HepG2 (cell line): ENCODE measurements around the gene L3MBTL1. TPM values are rescaled to one million over a fixed set of nuclear protein-coding genes. Genes with fewer than 3 reads are reported as not detected.

Experiments
- ATF7-NPFF ChIP-seq: sonication (generic); formaldehyde crosslinking; IDR thresholded peaks from 2 replicates; pipeline ENCODE4 v1.8.1; 2023; ENCODE audit warnings: mild to moderate bottlenecking, low read depth, missing genetic modification reagents, moderate library complexity
- GLMP ChIP-seq: sonication (generic); formaldehyde crosslinking; IDR thresholded peaks from 2 replicates; pipeline ENCODE4 v1.9.0; 2021; ENCODE audit warnings: missing genetic modification reagents, mild to moderate bottlenecking, borderline replicate concordance
- MEF2D ChIP-seq: sonication (generic); formaldehyde crosslinking; IDR thresholded peaks from 2 replicates; pipeline ENCODE4 v1.5.1; 2020; ENCODE audit warnings: mild to moderate bottlenecking, missing genetic modification reagents
- NR2F2 ChIP-seq: IDR thresholded peaks from 2 replicates; pipeline ENCODE4 v1.6.1; 2012; ENCODE audit warnings: low read depth, inconsistent platforms, borderline replicate concordance
- PBX3 ChIP-seq: sonication (generic); formaldehyde crosslinking; IDR thresholded peaks from 2 replicates; pipeline ENCODE4 v1.8.1; 2023; ENCODE audit warnings: missing genetic modification reagents, inconsistent platforms, borderline replicate concordance
- PRMT3 ChIP-seq: sonication (generic); formaldehyde crosslinking; IDR thresholded peaks from 2 replicates; pipeline ENCODE4 v1.8.1; 2022; ENCODE audit warnings: low read depth, mild to moderate bottlenecking, moderate library complexity, missing genetic modification reagents, borderline replicate concordance
- RFX5 ChIP-seq: IDR thresholded peaks from 2 replicates; pipeline ENCODE4 v1.6.1; 2011; ENCODE audit warnings: low read depth, low read length, improper control_type of control experiment
- SOX13 ChIP-seq, 3 experiments: fragments of 450-650 bp in 1 of 3; sonication (generic) in 1 of 3; formaldehyde crosslinking in 1 of 3; IDR thresholded peaks in 2 of 3; conservative IDR thresholded peaks in 1 of 3; 2 replicates each; pipeline versions ENCODE4 v1.5.0 to v1.6.1; 2016 to 2020; ENCODE audit warnings: antibody characterized with exemption in 1 of 3, mild to moderate bottlenecking in 1 of 3, missing compliant biosample characterization in 1 of 3, missing genetic modification reagents in 1 of 3, moderate library complexity in 1 of 3
- TMF1 ChIP-seq: sonication (generic); formaldehyde crosslinking; IDR thresholded peaks from 2 replicates; pipeline ENCODE4 v1.8.1; 2022; ENCODE audit warnings: low read depth, missing genetic modification reagents
- ZBED4 ChIP-seq: sonication (generic); formaldehyde crosslinking; IDR thresholded peaks from 2 replicates; pipeline ENCODE4 v1.4.0; 2020; ENCODE audit warnings: missing genetic modification reagents, borderline replicate concordance
- ZNF12 ChIP-seq: sonication (generic); formaldehyde crosslinking; IDR thresholded peaks from 2 replicates; pipeline ENCODE4 v1.5.0; 2020; ENCODE audit warnings: missing genetic modification reagents
- ZNF790 ChIP-seq: sonication (generic); formaldehyde crosslinking; IDR thresholded peaks from 2 replicates; pipeline ENCODE4 v1.8.0; 2022; ENCODE audit warnings: missing genetic modification reagents, mild to moderate bottlenecking, borderline replicate concordance
- ZNF800 ChIP-seq: sonication (generic); formaldehyde crosslinking; IDR thresholded peaks from 2 replicates; pipeline ENCODE4 v1.4.0; 2020; ENCODE audit warnings: missing genetic modification reagents
- ZNF841 ChIP-seq: sonication (generic); formaldehyde crosslinking; IDR thresholded peaks from 2 replicates; pipeline ENCODE4 v1.8.1; 2023; ENCODE audit warnings: missing genetic modification reagents, borderline replicate concordance
- ZNF879 ChIP-seq: sonication (generic); formaldehyde crosslinking; IDR thresholded peaks from 2 replicates; pipeline ENCODE4 v1.8.1; 2023; ENCODE audit warnings: missing genetic modification reagents
- ZSCAN12 ChIP-seq: sonication (generic); formaldehyde crosslinking; IDR thresholded peaks from 2 replicates; pipeline ENCODE4 v1.9.0; 2021; ENCODE audit warnings: mild to moderate bottlenecking, missing genetic modification reagents
- polyA plus RNA-seq, 8 experiments: library from polyadenylated mRNA; depleted of rRNA in 3 of 8; stranded (reverse) in 7 of 8; unstranded in 1 of 8; fragments of >200 nt; fragmentation: Illumina TruSeq in 4 of 8; extraction: Trizol in 4 of 8; gene quantifications; 2 replicates each; pipeline versions ENCODE4 v1.2.1 to v1.2.3, GENCODE V29; 2011 to 2016; ENCODE audit warnings: low read depth in 4 of 8, missing spikeins in 1 of 8, mixed read lengths in 1 of 8; ENCODE audit not compliant: insufficient read depth in 1 of 8
- total RNA-seq, 5 experiments: library from RNA; depleted of rRNA; stranded (reverse); fragments of >200 nt; fragmentation: Illumina TruSeq; extraction: Trizol; gene quantifications; 2 replicates each; pipeline ENCODE4 v1.2.3, GENCODE V29; 2016; ENCODE audit warnings: low read depth in 1 of 5

L3MBTL1 gene
- total and polyA plus RNA-seq, 2 of the 13 experiments (the other 11 are each of a cell fraction or from before 2014, with no cell fraction given), result 9.0 to 17.8 TPM

- TF ChIP-seq PBX3 (CRISPR knock-in tag) (no peak), RFX5 (no peak), TMF1 (CRISPR knock-in tag) (no peak), NR2F2 (no peak), ZNF790 (CRISPR knock-in tag) (0 out of 2 replicates have a peak, but pooled peaks have one; percentile 20), ZBED4 (CRISPR knock-in tag) (no peak), MEF2D (CRISPR knock-in tag) (0 out of 2 replicates have a peak, but pooled peaks have one; percentile 4), ZNF879 (CRISPR knock-in tag) (peak; percentile 5; the same call in 1 of the 2 replicates), SOX13 (IDR thresholded peaks at IDR 0.05) (no peak), SOX13 (CRISPR knock-in tag; conservative IDR thresholded peaks at IDR 0.05 in 1 of 2, IDR thresholded peaks at IDR 0.05 in 1 of 2) (no peak), ZNF12 (no peak), GLMP (CRISPR knock-in tag) (no peak), PRMT3 (CRISPR knock-in tag) (no peak), ATF7-NPFF (0 out of 2 replicates have a peak, but pooled peaks have one; percentile 20), ZSCAN12 (CRISPR knock-in tag) (no peak), ZNF841 (CRISPR knock-in tag) (0 out of 2 replicates have a peak, but pooled peaks have one; percentile 8), ZNF800 (CRISPR knock-in tag) (no peak)
Measured at GRCh38 chr20:43531091-43531443, 23.6 kb downstream of the L3MBTL1 start (continued).
